T-helper 2 cell treated with Interferon-gamma antibody and Interleukin-4, amounts not matched to agents 100 ng/mL and 5 ng/mL, for 36 hours (primary cell): ENCODE data around the gene OGFRL1. TPM values are rescaled to one million over a fixed set of nuclear protein-coding genes. Genes with fewer than 3 reads are reported as not detected.

Experiments
- intact Hi-C: fragments of 100-400 bp; cut with micrococcal nuclease; formaldehyde crosslinking; loops from one replicate; pipeline ENCODE4 v1.15.1; 2023
- total RNA-seq: library from RNA; stranded (reverse); gene quantifications from 2 replicates; pipeline ENCODE4 v1.2.3, GENCODE V29; 2022

Gene OGFRL1
- total RNA-seq, 1 donor from 2014 or later = 5.7 TPM

GRCh38 chr6:71333050-71333449 is 44.4 kb downstream of the OGFRL1 start:
- intact Hi-C loops = no loop called here

GRCh38 chr6:71333697-71334096 is 45.1 kb downstream of the OGFRL1 start:
- intact Hi-C loops = no loop called here

- intact Hi-C loops = no loop called here
Measured at GRCh38 chr6:71334768-71335167, 46.2 kb downstream of the OGFRL1 start.

GRCh38 chr6:71335544-71335943 is 46.9 kb downstream of the OGFRL1 start:
- intact Hi-C loops = no loop called here

- intact Hi-C loops = no loop called here
Measured at GRCh38 chr6:71336901-71337300, 48.3 kb downstream of the OGFRL1 start.

- intact Hi-C loops = no loop called here
Measured at GRCh38 chr6:71338540-71339316, 50.1 kb downstream of the OGFRL1 start.

- intact Hi-C loops = no loop called here
Measured at GRCh38 chr6:71342772-71343171, 54.2 kb downstream of the OGFRL1 start.

GRCh38 chr6:71345476-71346333 is 57.1 kb downstream of the OGFRL1 start:
- intact Hi-C loops = no loop called here

GRCh38 chr6:71346334-71346694 is 57.7 kb downstream of the OGFRL1 start:
- intact Hi-C loops = no loop called here

- intact Hi-C loops = no loop called here
Measured at GRCh38 chr6:71347119-71347518, 58.5 kb downstream of the OGFRL1 start.

GRCh38 chr6:71349395-71349794 is 60.8 kb downstream of the OGFRL1 start:
- intact Hi-C loops = loop anchor here (1.0 to 2.0 kb wide), 2 partner anchors 61 to 158 kb away; partner anchors contain the start of gene OGFRL1

GRCh38 chr6:71349976-71350615 is 61.5 kb downstream of the OGFRL1 start:
- intact Hi-C loops = loop anchor here (1.0 to 2.0 kb wide), 2 partner anchors 61 to 159 kb away; partner anchors contain the start of gene OGFRL1

GRCh38 chr6:71351190-71351589 is 62.6 kb downstream of the OGFRL1 start:
- intact Hi-C loops = no loop called here
